Forelimb muscle (tissue), 1 donor: Measurements from ENCODE around the gene NHLRC4. TPM values are rescaled to one million over a fixed set of nuclear protein-coding genes. Genes with fewer than 3 reads are reported as not detected.
"Not testable (repeated sequence)": the region's sequence is repeated elsewhere in the genome, so short reads cannot be mapped to it uniquely, and the experiment has no call there.

Experiments used
- DNase-seq: peaks from one replicate; pipeline ENCODE4 v3.0.0-alpha.2; 2013; ENCODE audit warnings: low read depth
- polyA plus RNA-seq: library from polyadenylated mRNA; unstranded; fragments of 120-200 nt; gene quantifications from one replicate; pipeline ENCODE4 v1.2.1, GENCODE V29; 2013; ENCODE audit not compliant: insufficient read length

Gene NHLRC4
- polyA plus RNA-seq, 1 donor, result 0.99 TPM

DNA sequence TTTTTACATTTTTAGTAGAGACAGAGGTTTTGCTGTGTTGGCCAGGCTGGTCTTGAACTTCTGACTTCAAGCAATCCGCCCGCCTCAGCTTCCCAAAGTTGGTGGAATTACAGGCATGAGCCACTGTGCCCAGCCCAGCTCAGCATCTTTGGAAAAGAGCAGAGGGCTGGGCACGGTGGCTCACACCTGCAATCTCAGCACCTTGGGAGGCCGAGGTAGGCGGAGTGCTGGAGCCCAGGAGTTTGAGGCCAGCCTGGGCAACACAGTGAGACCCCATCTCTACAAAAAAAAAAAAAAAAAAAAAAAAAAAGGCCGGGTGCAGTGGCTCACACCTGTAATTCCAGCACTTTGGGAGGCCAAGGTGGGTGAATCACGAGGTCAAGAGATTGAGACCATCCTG is 30.9 kb downstream of the NHLRC4 start:
- DNase-seq, result not testable (repeated sequence)

DNA sequence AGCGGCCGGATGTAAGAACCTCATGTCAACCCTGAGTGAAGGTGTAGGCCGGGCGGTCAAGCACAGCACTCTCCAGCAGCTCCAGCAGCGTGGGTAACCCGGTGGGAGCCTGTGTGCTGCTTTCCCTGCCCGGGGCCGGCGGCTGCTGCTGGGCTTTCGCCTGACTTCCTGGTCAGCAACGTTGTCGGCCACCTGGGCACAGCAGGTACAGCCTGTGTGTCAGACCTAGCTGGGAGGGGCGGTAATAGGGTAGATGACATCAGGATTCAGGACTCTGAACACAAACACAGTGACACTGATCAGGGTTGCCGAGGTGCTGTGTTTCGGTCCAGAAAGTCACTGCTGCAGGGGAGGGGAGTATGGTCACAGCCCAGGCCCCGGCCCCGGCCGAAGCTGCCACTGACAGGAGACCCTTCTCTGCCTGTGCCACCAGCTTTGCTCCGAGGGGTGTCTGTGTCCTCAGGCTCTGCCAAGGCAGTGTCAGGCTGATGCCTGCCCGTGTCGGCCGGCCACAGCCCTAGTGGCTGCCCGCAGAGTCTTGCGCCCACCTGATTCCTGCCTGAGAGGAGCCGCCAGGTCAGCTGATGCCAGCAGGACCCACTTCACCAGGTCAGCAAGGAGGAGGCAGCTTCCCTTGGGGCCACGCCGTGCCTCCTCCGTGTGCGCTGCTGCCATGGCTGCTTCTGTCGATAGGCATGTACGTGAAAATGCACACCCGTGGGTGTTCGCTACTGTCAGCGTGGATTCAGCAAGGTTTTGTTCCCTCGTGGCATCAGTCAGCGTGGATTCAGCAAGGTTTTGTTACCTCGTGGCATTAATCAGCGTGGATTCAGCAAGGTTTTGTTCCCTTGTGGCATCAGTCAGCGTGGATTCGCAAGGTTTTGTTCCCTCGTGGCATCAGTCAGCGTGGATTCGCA is 32.3 kb downstream of the NHLRC4 start:
- no peak for DNase-seq

DNA sequence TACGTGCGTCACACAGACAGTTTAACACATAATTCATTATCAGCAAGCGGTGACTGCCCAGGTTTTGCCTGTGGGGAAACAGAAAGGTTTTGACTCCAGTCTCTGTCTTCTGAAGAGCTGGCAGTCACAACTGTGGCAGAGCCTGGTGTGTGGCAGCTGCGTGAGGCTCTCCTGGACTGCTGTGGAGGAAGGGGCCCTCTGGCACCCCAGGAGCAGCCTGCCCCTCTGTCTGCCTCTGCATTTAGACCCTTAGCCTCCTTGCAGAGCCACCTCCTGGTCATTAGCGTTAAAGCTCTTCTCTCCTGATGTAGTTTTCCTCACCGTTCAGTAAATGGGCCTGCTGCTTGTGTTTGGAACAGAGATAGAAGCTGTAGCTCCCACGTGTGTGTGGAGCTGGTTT is 34.0 kb downstream of the NHLRC4 start:
- DNase-seq, result no peak

DNA sequence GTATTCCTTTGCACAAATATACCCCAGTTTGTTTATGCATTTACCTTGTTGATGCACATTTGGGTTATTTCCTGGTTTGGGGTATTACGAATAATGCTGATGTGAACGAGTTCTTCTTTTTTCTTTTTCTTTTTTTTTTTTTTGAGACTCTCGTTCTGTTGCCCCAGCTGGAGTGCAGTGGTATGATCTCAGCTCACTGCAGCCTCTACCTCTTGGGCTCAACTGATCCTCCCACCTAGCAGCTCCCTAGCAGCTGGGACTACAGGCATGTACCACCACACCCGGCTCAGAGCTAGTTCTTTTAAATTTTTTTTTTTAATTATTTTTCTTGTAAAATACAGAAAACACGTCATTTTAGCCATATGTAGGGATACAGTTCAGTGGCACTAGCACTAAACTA is 37.1 kb downstream of the NHLRC4 start:
- no peak for DNase-seq

DNA sequence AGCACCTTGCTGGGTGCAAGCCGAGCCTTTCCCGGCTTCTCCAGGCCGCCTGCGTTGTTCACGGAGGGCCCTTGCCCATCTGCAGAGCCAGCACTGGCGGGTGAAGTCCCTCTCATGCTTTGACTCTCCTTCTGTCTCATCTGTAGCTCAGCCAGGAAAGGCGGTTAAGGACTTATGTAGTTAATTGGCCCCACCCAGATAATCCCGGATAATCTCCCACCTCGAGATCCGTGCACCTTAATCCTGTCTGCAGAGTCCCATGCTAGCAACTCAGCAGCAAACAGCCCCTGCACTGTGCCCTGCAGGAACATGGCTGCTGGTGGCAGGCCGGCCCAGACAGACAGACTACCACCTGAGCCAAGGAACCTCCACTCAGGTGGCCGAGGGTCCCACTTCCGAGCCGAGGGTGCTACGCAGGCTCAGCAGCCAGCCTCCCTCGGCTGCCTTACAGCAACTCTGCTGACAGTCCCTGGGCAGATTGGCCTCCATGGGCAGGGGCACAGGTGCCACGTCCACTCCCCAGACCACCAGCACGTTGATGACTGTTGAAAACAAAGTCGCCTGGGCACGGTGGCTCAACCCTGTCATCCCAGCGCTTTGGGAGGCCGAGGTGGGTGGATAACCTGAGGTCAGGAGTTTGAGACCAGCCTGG is 40.0 kb downstream of the NHLRC4 start:
- DNase-seq, result no peak

DNA sequence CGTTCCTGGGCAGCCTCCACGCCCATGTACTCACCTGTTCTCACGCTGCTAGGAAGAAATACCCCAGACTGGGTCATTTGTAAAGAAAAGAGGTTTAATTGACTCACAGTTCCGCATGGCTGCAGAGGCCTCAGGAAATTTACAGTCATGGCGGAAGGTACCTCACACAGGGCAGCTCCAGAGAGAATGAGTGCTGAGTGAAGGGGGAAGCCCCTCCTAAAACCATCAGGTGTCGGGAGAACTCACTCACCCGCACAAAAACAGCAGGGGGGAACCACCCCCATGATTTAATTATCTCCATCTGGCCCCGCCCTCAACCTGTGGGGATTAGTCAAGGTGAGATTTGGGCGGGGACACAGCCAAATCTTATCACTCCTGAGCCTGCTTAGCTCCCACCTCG is 41.2 kb downstream of the NHLRC4 start:
- no peak for DNase-seq

DNA sequence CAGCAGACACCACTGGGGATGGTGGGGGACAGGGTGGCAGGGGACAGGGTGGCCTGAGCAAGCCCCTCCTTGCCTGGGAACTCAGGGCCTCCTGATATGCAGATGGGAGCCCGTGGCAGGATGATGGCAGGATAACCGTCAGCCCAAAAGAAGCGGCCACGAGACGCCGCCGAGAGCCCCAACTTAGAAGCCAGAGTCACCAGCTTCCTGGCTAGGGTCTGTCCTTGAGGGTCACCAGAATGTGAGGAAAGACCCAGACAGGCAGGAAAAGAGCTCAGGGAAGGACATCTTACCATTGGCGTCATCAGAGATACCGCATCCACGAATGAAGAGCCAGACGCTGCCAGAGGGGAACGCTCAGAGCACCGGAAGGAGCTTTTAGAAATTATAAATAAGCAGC is 42.5 kb downstream of the NHLRC4 start:
- no peak for DNase-seq

DNA sequence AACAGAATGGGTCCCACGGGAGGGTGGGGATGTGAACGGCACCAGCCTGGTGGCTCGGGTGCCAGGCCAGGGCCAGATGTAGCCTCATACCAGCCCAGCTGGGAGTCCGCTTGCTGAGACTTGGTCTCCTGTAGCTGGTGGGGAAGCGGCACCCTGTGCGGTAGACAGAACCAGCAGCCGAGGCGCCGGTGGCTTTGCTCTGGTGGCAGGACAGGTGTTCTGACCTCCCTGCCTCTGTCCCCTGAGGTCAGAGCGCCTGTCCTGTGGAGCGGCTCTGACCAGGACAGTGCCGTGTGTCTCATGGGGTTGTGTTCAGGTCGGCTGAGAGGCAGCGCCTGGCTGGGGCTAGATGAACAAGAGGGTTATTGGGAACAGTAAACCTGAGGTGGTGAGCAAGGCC is 43.2 kb downstream of the NHLRC4 start:
- DNase-seq, result no peak

DNA sequence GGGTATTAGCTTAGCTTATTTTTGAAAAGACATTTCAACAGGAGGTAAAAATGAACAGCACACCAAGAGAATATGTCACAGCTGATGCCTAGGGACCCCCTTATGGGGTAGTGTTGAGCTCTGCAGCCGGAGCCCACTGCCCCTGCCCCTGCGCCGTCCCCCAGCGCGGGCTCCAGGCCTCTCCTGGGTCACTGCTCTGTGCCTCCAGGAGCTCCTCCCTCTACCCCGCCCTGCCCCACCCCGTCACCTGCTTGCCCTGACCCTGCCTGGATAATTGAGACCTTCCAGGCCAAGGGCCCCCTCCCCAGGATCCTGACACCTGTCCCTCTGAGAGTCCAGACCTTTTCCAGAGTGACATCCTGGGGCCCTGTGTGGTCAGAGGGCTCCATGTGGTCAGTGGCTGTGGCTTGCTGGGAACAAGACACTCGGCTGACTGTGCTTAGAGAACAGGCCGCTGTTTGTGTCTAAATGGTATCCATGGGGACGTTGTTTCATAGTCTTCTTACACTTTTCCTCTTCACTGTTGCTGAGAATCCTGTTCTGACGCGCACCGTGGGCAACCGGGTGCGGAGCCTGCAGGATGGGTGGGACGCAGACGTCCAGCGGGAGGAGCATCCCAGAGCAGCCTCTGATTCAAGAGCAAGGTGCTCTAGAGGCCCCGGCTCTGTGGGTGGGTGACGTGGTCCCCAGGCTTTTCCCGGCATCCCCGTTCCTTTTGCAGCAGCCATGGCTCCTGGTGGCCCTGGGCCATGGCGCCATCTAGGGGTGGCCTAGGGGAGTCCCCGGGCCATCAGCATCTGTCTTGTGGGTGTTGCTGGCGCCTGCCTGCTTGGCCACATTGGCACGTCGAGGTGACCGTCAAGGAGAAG is 43.9 kb downstream of the NHLRC4 start:
- DNase-seq, result no peak

DNA sequence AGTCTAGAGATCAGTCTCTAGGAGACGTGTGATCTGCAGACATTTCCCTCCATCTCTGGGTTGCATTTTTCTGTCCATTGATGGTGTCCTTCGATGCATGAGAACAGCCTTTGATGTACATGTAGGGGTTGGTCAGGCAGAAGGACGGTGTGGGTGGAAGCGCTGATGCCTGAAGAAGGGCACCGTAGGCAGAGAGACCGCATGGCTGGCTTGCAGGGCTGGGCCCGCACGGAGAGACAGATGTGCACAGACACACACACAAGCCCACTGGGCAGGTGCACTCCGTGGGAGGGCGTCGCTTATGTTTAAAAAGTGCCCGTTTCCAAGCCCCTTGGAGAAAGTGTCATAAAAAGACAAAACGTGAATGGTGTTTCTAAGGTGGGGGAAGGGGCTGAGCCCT is 48.3 kb downstream of the NHLRC4 start:
- DNase-seq, result no peak

DNA sequence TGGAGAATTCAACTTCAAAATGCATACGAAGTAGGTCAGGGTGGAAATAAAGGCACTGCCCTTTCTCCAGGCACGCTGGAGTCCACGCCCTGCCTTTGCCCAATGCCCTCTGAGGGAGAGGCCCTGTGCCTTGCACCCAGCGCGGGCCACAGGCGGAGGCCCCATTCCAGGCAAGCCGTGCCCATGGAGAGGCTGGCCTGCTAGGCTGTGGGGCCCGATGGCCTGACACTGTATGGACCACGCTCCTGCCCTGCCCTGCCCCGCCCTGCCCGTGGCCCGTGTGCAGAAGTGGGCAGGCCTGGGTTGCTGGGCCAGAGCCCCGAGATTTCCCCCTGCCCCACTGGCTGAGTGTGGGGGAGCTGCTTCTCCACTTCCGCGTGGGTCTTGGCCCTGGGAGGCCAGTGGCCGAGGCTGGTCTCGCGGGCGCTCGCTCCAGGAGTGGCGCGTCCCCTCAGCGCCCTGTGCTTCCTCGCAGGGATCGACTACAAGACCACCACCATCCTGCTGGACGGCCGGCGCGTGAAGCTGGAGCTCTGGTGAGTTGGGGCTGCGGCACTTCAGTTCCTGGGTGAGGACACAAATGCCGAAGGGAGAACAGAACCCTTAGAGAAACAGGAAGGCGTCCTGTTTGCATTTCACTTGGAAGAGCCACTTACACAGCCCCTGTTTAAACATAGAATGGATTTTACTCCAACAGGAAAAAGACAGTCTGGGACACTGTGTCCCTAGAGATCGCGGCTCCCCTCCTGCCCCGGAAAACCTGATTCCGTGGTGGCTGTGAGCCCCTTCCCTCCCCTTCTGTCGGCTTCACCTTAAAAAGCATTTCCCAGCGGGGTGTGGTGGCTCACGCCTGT is 50.2 kb downstream of the NHLRC4 start:
- DNase-seq, result no peak

DNA sequence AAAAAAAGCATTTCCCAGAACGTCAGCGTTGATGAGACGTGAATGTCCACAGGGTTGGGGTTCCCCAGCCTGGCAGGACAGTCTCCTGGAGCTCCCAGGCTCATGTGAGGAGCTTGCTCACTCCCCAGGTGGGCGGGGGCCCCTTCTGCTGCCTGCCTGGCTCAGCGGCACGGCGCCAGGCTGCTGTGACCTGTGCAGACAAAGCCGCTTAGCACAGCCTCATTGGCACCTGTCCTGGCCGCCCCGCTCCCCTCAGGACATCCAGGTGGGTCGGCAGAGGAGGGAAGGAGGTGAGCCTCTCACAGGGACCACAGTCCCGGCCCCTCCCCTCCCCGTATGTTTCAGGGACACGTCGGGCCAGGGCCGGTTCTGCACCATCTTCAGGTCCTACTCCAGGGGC is 51.0 kb downstream of the NHLRC4 start:
- DNase-seq, result no peak

Other genes with a start within 250 kb of the NHLRC4 start
- gene AXIN1, start 214.3 kb upstream of the NHLRC4 start, polyA plus RNA-seq, result 11.3 TPM
- gene MRPL28, start 196.5 kb upstream of the NHLRC4 start, polyA plus RNA-seq, result 44.6 TPM
- gene PGAP6, start 185.0 kb upstream of the NHLRC4 start, polyA plus RNA-seq, result 28.5 TPM
- gene NME4, start 169.8 kb upstream of the NHLRC4 start, polyA plus RNA-seq, result 66.4 TPM
- gene DECR2, start 165.1 kb upstream of the NHLRC4 start, polyA plus RNA-seq, result 14.4 TPM
- 30.4 TPM for gene RAB11FIP3, start 141.4 kb upstream of the NHLRC4 start, polyA plus RNA-seq
- 24.6 TPM for gene CAPN15, start 39.3 kb upstream of the NHLRC4 start, polyA plus RNA-seq
- gene PRR35, start 6.6 kb upstream of the NHLRC4 start, polyA plus RNA-seq, result 0.14 TPM
- 16.1 TPM for gene PIGQ, start 3.0 kb downstream of the NHLRC4 start, polyA plus RNA-seq
- 12.6 TPM for gene RAB40C, start 23.1 kb downstream of the NHLRC4 start, polyA plus RNA-seq
- 0.76 TPM for gene WFIKKN1, start 64.0 kb downstream of the NHLRC4 start, polyA plus RNA-seq
- gene METTL26, start 69.3 kb downstream of the NHLRC4 start, polyA plus RNA-seq, result 36.6 TPM
- 14.5 TPM for gene MCRIP2, start 74.8 kb downstream of the NHLRC4 start, polyA plus RNA-seq
- gene WDR90, start 82.4 kb downstream of the NHLRC4 start, polyA plus RNA-seq, result 17.9 TPM
- gene RHOT2, start 101.1 kb downstream of the NHLRC4 start, polyA plus RNA-seq, result 58.3 TPM
- gene RHBDL1, start 108.7 kb downstream of the NHLRC4 start, polyA plus RNA-seq, result 1.8 TPM
- gene STUB1, start 113.4 kb downstream of the NHLRC4 start, polyA plus RNA-seq, result 88.0 TPM
- gene JMJD8, start 117.3 kb downstream of the NHLRC4 start, polyA plus RNA-seq, result 35.1 TPM
- gene WDR24, start 123.4 kb downstream of the NHLRC4 start, polyA plus RNA-seq, result 7.1 TPM
- 0.34 TPM for gene FBXL16, start 138.8 kb downstream of the NHLRC4 start, polyA plus RNA-seq
- 26.1 TPM for gene METRN, start 148.1 kb downstream of the NHLRC4 start, polyA plus RNA-seq
- 15.4 TPM for gene ANTKMT, start 154.1 kb downstream of the NHLRC4 start, polyA plus RNA-seq
- gene CCDC78, start 159.4 kb downstream of the NHLRC4 start, polyA plus RNA-seq, result 1.5 TPM
- 3.2 TPM for gene HAGHL, start 160.1 kb downstream of the NHLRC4 start, polyA plus RNA-seq
- gene CIAO3, start 174.0 kb downstream of the NHLRC4 start, polyA plus RNA-seq, result 18.0 TPM
- 0.34 TPM for gene MSLN, start 193.7 kb downstream of the NHLRC4 start, polyA plus RNA-seq
- gene RPUSD1, start 221.4 kb downstream of the NHLRC4 start, polyA plus RNA-seq, result 10.3 TPM
- gene CHTF18, start 221.6 kb downstream of the NHLRC4 start, polyA plus RNA-seq, result 15.4 TPM
- not detected for gene GNG13, start 233.7 kb downstream of the NHLRC4 start, polyA plus RNA-seq